ENCODE data around the gene PDS5B. TPM values are rescaled to one million over a fixed set of nuclear protein-coding genes. Genes with fewer than 3 reads are reported as not detected.
"Not testable (repeated sequence)": the region's sequence is repeated elsewhere in the genome, so short reads cannot be mapped to it uniquely, and the experiment has no call there.

The PDS5B gene
- total RNA-seq, 1 experiment from 2014 or later = 44.3 TPM

DNA sequence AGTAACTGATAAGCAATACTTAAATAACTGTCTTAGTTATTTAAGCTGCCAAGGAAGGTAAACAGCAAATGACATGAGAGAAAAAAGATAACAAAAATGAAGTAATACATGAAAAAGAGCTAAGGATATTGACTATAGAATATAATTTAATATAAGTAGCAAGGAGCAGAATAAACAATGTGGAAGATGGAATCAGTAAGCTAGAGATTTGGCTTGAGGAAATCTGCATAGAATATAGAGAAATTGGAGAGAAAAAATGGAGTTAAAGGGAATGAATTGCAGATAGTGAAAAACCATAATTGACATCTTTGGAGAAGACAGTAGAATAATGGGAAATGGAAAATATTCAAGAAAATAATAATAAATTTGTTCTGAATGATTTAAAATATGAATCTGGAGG is 127.1 kb downstream of the PDS5B start:
- POLR2A ChIA-PET = no interaction called here
- TF ChIP-seq, protein P1, sequence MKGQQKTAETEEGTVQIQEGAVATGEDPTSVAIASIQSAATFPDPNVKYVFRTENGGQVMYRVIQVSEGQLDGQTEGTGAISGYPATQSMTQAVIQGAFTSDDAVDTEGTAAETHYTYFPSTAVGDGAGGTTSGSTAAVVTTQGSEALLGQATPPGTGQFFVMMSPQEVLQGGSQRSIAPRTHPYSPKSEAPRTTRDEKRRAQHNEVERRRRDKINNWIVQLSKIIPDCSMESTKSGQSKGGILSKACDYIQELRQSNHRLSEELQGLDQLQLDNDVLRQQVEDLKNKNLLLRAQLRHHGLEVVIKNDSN (CRISPR knock-in tag; IDR thresholded peaks at IDR 0.05) = no peak
- TF ChIP-seq CREB1 (CRISPR knock-in tag; IDR thresholded peaks at IDR 0.05) = no peak
- TF ChIP-seq, protein P2, sequence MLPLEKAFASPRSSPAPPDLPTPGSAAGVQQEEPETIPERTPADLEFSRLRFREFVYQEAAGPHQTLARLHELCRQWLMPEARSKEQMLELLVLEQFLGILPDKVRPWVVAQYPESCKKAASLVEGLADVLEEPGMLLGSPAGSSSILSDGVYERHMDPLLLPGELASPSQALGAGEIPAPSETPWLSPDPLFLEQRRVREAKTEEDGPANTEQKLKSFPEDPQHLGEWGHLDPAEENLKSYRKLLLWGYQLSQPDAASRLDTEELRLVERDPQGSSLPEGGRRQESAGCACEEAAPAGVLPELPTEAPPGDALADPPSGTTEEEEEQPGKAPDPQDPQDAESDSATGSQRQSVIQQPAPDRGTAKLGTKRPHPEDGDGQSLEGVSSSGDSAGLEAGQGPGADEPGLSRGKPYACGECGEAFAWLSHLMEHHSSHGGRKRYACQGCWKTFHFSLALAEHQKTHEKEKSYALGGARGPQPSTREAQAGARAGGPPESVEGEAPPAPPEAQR (CRISPR knock-in tag; IDR thresholded peaks at IDR 0.05) = no peak
- no peak for TF ChIP-seq SMAD4 (CRISPR knock-in tag; IDR thresholded peaks at IDR 0.05)
- TF ChIP-seq, protein P3, sequence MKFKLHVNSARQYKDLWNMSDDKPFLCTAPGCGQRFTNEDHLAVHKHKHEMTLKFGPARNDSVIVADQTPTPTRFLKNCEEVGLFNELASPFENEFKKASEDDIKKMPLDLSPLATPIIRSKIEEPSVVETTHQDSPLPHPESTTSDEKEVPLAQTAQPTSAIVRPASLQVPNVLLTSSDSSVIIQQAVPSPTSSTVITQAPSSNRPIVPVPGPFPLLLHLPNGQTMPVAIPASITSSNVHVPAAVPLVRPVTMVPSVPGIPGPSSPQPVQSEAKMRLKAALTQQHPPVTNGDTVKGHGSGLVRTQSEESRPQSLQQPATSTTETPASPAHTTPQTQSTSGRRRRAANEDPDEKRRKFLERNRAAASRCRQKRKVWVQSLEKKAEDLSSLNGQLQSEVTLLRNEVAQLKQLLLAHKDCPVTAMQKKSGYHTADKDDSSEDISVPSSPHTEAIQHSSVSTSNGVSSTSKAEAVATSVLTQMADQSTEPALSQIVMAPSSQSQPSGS (CRISPR knock-in tag; IDR thresholded peaks at IDR 0.05; ENCODE audit: borderline replicate concordance, low read depth) = no peak
- TF ChIP-seq, protein P4, sequence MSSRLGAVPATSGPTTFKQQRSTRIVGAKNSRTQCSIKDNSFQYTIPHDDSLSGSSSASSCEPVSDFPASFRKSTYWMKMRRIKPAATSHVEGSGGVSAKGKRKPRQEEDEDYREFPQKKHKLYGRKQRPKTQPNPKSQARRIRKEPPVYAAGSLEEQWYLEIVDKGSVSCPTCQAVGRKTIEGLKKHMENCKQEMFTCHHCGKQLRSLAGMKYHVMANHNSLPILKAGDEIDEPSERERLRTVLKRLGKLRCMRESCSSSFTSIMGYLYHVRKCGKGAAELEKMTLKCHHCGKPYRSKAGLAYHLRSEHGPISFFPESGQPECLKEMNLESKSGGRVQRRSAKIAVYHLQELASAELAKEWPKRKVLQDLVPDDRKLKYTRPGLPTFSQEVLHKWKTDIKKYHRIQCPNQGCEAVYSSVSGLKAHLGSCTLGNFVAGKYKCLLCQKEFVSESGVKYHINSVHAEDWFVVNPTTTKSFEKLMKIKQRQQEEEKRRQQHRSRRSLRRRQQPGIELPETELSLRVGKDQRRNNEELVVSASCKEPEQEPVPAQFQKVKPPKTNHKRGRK (CRISPR knock-in tag; IDR thresholded peaks at IDR 0.05; ENCODE audit: borderline replicate concordance) = no peak
- no peak for TF ChIP-seq RORB (CRISPR knock-in tag; IDR thresholded peaks at IDR 0.05)
- TF ChIP-seq, protein P5, sequence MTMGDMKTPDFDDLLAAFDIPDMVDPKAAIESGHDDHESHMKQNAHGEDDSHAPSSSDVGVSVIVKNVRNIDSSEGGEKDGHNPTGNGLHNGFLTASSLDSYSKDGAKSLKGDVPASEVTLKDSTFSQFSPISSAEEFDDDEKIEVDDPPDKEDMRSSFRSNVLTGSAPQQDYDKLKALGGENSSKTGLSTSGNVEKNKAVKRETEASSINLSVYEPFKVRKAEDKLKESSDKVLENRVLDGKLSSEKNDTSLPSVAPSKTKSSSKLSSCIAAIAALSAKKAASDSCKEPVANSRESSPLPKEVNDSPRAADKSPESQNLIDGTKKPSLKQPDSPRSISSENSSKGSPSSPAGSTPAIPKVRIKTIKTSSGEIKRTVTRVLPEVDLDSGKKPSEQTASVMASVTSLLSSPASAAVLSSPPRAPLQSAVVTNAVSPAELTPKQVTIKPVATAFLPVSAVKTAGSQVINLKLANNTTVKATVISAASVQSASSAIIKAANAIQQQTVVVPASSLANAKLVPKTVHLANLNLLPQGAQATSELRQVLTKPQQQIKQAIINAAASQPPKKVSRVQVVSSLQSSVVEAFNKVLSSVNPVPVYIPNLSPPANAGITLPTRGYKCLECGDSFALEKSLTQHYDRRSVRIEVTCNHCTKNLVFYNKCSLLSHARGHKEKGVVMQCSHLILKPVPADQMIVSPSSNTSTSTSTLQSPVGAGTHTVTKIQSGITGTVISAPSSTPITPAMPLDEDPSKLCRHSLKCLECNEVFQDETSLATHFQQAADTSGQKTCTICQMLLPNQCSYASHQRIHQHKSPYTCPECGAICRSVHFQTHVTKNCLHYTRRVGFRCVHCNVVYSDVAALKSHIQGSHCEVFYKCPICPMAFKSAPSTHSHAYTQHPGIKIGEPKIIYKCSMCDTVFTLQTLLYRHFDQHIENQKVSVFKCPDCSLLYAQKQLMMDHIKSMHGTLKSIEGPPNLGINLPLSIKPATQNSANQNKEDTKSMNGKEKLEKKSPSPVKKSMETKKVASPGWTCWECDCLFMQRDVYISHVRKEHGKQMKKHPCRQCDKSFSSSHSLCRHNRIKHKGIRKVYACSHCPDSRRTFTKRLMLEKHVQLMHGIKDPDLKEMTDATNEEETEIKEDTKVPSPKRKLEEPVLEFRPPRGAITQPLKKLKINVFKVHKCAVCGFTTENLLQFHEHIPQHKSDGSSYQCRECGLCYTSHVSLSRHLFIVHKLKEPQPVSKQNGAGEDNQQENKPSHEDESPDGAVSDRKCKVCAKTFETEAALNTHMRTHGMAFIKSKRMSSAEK (CRISPR knock-in tag; IDR thresholded peaks at IDR 0.05; ENCODE audit: borderline replicate concordance) = no peak
- no peak for TF ChIP-seq SOX15 (CRISPR knock-in tag; IDR thresholded peaks at IDR 0.05)
- no peak for TF ChIP-seq ETV6 (CRISPR knock-in tag; IDR thresholded peaks at IDR 0.05)
- no peak for TF ChIP-seq TP53 (CRISPR knock-in tag; IDR thresholded peaks at IDR 0.05)
- TF ChIP-seq FOXP1 (CRISPR knock-in tag; IDR thresholded peaks at IDR 0.05; ENCODE audit: borderline replicate concordance) = no peak
- no peak for TF ChIP-seq TEAD4 (CRISPR knock-in tag; IDR thresholded peaks at IDR 0.05)
- TF ChIP-seq, protein P6, sequence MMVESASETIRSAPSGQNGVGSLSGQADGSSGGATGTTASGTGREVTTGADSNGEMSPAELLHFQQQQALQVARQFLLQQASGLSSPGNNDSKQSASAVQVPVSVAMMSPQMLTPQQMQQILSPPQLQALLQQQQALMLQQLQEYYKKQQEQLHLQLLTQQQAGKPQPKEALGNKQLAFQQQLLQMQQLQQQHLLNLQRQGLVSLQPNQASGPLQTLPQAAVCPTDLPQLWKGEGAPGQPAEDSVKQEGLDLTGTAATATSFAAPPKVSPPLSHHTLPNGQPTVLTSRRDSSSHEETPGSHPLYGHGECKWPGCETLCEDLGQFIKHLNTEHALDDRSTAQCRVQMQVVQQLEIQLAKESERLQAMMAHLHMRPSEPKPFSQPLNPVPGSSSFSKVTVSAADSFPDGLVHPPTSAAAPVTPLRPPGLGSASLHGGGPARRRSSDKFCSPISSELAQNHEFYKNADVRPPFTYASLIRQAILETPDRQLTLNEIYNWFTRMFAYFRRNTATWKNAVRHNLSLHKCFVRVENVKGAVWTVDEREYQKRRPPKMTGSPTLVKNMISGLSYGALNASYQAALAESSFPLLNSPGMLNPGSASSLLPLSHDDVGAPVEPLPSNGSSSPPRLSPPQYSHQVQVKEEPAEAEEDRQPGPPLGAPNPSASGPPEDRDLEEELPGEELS (CRISPR knock-in tag; IDR thresholded peaks at IDR 0.05) = no peak
- TF ChIP-seq, protein P7, sequence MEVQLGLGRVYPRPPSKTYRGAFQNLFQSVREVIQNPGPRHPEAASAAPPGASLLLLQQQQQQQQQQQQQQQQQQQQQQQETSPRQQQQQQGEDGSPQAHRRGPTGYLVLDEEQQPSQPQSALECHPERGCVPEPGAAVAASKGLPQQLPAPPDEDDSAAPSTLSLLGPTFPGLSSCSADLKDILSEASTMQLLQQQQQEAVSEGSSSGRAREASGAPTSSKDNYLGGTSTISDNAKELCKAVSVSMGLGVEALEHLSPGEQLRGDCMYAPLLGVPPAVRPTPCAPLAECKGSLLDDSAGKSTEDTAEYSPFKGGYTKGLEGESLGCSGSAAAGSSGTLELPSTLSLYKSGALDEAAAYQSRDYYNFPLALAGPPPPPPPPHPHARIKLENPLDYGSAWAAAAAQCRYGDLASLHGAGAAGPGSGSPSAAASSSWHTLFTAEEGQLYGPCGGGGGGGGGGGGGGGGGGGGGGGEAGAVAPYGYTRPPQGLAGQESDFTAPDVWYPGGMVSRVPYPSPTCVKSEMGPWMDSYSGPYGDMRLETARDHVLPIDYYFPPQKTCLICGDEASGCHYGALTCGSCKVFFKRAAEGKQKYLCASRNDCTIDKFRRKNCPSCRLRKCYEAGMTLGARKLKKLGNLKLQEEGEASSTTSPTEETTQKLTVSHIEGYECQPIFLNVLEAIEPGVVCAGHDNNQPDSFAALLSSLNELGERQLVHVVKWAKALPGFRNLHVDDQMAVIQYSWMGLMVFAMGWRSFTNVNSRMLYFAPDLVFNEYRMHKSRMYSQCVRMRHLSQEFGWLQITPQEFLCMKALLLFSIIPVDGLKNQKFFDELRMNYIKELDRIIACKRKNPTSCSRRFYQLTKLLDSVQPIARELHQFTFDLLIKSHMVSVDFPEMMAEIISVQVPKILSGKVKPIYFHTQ (CRISPR knock-in tag; IDR thresholded peaks at IDR 0.05) = no peak
- TF ChIP-seq, protein P8, sequence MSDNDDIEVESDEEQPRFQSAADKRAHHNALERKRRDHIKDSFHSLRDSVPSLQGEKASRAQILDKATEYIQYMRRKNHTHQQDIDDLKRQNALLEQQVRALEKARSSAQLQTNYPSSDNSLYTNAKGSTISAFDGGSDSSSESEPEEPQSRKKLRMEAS (CRISPR knock-in tag; IDR thresholded peaks at IDR 0.05) = no peak
- TF ChIP-seq IRF2 (CRISPR knock-in tag; IDR thresholded peaks at IDR 0.05; ENCODE audit: borderline replicate concordance, low read depth) = no peak
- no peak for TF ChIP-seq ZBTB21 (CRISPR knock-in tag; IDR thresholded peaks at IDR 0.05; ENCODE audit: borderline replicate concordance)
- TF ChIP-seq KAT7 (CRISPR knock-in tag; IDR thresholded peaks at IDR 0.05; ENCODE audit: borderline replicate concordance) = no peak
- peaks cover 39% of the 10 kb centered on the region for H3K9me3 Mint-ChIP-seq

DNA sequence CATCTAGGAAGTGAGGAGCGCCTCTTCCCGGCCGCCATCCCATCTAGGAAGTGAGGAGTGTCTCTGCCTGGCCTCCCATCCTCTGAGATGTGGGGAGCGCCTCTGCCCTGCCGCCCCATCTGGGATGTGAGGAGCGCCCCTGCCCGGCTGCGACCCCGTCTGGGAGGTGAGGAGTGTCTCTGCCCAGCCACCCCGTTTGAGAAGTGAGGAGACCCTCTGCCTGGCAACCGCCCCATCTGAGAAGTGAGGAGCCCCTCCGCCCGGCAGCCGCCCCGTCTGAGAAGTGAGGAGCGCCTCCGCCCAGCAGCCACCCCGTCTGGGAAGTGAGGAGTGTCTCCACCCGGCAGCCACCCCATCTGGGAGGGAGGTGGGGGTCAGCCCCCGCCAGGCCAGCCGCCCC is 129.9 kb downstream of the PDS5B start:
- H3K4me3 Mint-ChIP-seq; H3K4me1 Mint-ChIP-seq; H3K27ac Mint-ChIP-seq; CTCF ChIA-PET; H3K27me3 Mint-ChIP-seq (ENCODE audit: low read depth); DNase-seq (ENCODE audit: low spot score); POLR2A ChIA-PET; ATAC-seq: not testable (repeated sequence)
- H3K36me3 Mint-ChIP-seq = peaks cover 66% of the 10 kb centered on the region
- peaks cover 49% of the 10 kb centered on the region for H3K9me3 Mint-ChIP-seq

More for the DNA sequence above, 127.1 kb downstream of the PDS5B start:
- Mint-ChIP-seq H3K4me1 (peaks cover 3% of the 10 kb centered on the region; the same call in 1 of the 2 replicates), H3K27me3 (ENCODE audit: low read depth) (no peaks in the 10 kb centered on the region), H3K36me3 (peaks cover 59% of the 10 kb centered on the region), H3K27ac (no peak overlapping the region), H3K4me3 (no peak overlapping the region)
- CTCF ChIA-PET = no interaction called here
- ATAC-seq = no peak
- no peak for DNase-seq (ENCODE audit: low spot score)
